Small intestine (tissue), 7 donors: Measurements from ENCODE around the gene OXCT1. TPM values are rescaled to one million over a fixed set of nuclear protein-coding genes. Genes with fewer than 3 reads are reported as not detected.

ENCODE experiments used
- DNase-seq, 2 donors: peaks; one replicate each; pipeline versions ENCODE4 v3.0.0 to v3.0.0-alpha.2; 2013
- FAIRE-seq: peaks from 2 replicates; lab custom pipeline; 2012; peaks lifted over from hg19 to GRCh38; lab: Jason Lieb, UNC
- H3K27ac ChIP-seq, 3 donors: one replicate each; pipeline ENCODE4 v1.5.1; 2013; ENCODE audit warnings: low read length in 2 of 3, mild to moderate bottlenecking in 2 of 3, control low read depth in 1 of 3, inconsistent platforms in 1 of 3, low read depth in 1 of 3, moderate library complexity in 1 of 3
- H3K27me3 ChIP-seq, 3 donors: one replicate each; pipeline ENCODE4 v1.6.1; 2013; ENCODE audit warnings: low read length in 3 of 3, inconsistent platforms in 1 of 3; ENCODE audit not compliant: control insufficient read depth in 3 of 3, insufficient read depth in 3 of 3
- H3K36me3 ChIP-seq, 3 donors: one replicate each; pipeline ENCODE4 v1.6.1; 2013; ENCODE audit warnings: low read length in 3 of 3, inconsistent platforms in 1 of 3, low read depth in 1 of 3, mild to moderate bottlenecking in 1 of 3, moderate library complexity in 1 of 3; ENCODE audit not compliant: control insufficient read depth in 3 of 3, insufficient read depth in 2 of 3
- H3K4me1 ChIP-seq, 3 donors: one replicate each; pipeline ENCODE4 v1.6.1; 2013; ENCODE audit warnings: low read length in 2 of 3, inconsistent platforms in 1 of 3, low read depth in 1 of 3, mild to moderate bottlenecking in 1 of 3, moderate library complexity in 1 of 3; ENCODE audit not compliant: control insufficient read depth in 3 of 3, insufficient read depth in 2 of 3
- H3K4me3 ChIP-seq, 3 donors: one replicate each; pipeline ENCODE4 v1.5.1; 2013; ENCODE audit warnings: low read length in 3 of 3, control low read depth in 1 of 3, inconsistent platforms in 1 of 3, low read depth in 1 of 3, mild to moderate bottlenecking in 1 of 3, moderate library complexity in 1 of 3
- H3K9me3 ChIP-seq, 2 donors: one replicate each; pipeline ENCODE4 v1.6.1; 2013; ENCODE audit warnings: low read depth in 1 of 2, low read length in 1 of 2; ENCODE audit not compliant: control insufficient read depth in 2 of 2, insufficient read depth in 1 of 2
- WGBS, 3 donors: extraction: QIAGEN DNeasy Blood & Tissue Kit; methylation state at CpG; one replicate each; pipeline ENCODE4 v1.1.7; 2013; 5-methylcytosine and 5-hydroxymethylcytosine counted together
- polyA plus RNA-seq, 4 donors: library from polyadenylated mRNA; stranded (reverse) in 3 of 4; unstranded in 1 of 4; fragments of 200-250 nt in 3 of 4; fragments of 120-200 nt in 1 of 4; gene quantifications; one replicate each; pipeline versions ENCODE4 v1.2.1 to v1.2.3, GENCODE V29; 2013
- donor health status: healthy with polysubstance abuse.
- donor health status: control.
- donor health status: control.
- donor health status: Bipolar disorder and iron deficiency.
- donor health status: healthy.

The OXCT1 gene
- polyA plus RNA-seq, 4 donors, result 2.9 to 29.8 (median 11.2) TPM

DNA sequence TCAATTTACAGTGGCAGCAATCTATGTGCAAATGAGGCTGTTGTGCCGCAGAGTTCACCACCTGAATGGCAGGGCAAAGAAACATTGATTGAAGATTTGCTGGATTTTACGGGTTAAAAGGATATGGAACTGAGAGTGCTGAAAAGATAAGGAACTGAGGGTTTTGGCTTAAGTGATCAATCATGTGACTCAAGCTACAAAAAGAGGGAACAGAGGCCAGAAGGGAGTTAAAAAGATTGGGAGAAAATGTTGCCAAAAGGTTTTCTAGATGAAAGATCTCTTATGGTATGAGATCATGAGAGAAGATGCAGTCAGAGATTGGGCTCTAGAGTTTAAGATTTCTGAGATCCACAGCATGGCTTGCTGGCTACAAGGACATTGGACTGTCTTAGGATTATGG, 26.0 kb upstream of the OXCT1 start:
- Histone ChIP-seq H3K9me3 (no peaks in the 10 kb centered on the region), H3K36me3 (no peaks in the 10 kb centered on the region), H3K4me1 (no peaks in the 10 kb centered on the region), H3K27me3 (peaks cover 0 to 25% (median 4%) of the 10 kb centered on the region in 3 donors), H3K4me3 (no peak overlapping the region), H3K27ac (no peak overlapping the region)
- WGBS, 3 donors, result 15 to 24% (median 19%) methylated on average over 2 of the region's 2 CpGs
- FAIRE-seq (no peak), DNase-seq (no peak)

DNA sequence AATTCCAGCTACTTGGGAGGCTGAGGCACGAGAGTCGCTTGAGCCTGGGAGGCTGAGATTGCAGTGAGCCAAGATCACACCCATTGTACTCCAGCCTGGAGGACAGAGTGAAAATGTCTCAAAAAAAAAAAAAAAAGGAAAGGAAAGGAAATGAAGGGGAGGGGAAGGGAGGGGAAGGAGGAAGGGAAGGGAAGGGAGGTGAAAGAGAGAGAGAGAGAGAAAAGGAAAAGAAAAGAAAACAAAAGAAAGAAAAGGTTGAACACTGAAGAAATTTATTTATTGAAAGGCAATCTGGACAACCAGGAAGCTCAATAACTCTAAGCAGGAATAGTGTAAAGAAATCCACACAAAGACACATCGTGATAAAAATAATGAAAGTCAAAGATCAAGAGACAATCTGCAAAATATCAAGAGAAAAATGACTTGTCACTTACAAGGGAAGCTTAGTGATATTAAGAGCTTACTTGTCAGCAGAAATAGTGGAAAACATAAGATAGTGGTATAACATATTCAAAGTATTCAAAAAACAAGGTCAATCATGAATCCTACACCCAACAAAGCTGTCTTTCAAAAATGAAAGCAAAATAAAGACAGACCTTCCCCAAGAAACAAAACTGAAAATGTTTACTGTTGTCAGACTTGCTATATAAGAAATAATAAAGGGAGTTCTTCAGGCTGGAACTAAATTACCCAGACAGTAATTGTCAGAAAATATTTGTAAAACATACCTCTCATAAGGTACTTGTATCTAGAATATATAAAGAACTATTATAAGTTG, 23.0 kb upstream of the OXCT1 start:
- no peak for DNase-seq
- Histone ChIP-seq H3K4me3 (no peak overlapping the region), H3K36me3 (no peaks in the 10 kb centered on the region), H3K27me3 (peaks cover 0 to 22% (median 4%) of the 10 kb centered on the region in 3 donors), H3K4me1 (no peaks in the 10 kb centered on the region), H3K9me3 (no peaks in the 10 kb centered on the region), H3K27ac (no peak overlapping the region)
- 73 to 78% (median 77%) methylated on average over 3 of the region's 3 CpGs for whole genome bisulfite sequencing, 3 donors
- FAIRE-seq, result no peak

GRCh38 chr5:41892031-41892430, 21.8 kb upstream of the OXCT1 start:
- FAIRE-seq, result no peak
- Histone ChIP-seq H3K9me3 (no peaks in the 10 kb centered on the region), H3K27ac (no peak overlapping the region), H3K36me3 (no peaks in the 10 kb centered on the region), H3K4me1 (no peaks in the 10 kb centered on the region), H3K4me3 (no peak overlapping the region), H3K27me3 (peaks cover 0 to 20% (median 9%) of the 10 kb centered on the region in 3 donors)
- DNase-seq, result no peak

DNA sequence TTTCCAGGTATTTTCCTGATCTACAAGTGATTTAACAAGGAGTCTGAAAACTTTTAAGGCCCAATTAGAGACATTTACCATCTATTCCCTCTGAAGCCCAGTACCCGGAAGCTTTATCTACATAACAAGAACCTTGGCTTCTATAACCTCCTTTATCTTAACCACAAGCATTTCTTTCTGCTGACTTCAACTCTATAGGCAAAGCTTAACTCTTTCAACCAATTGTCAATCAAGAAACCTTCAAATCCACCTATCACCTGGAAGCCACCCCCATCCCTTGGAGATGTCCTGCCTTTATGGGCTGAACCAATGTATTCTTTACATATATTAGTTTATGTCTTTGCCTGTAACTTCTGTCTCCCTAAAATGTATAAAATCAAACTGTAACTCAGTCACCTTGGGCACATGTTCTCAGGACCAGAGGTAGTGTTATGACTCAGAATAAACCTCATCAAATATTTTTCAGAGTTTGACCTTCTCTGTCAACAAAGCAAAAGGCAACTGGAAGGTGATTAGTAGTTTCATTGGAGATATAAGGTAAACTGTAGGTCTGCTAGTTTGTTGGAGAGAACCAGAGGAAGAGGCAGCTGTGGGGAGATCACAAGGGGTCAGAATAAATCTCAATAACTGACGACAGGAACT, 21.0 kb upstream of the OXCT1 start:
- Histone ChIP-seq H3K27me3 (peaks cover 0 to 12% (median 9%) of the 10 kb centered on the region in 3 donors), H3K4me1 (no peaks in the 10 kb centered on the region), H3K27ac (peak overlapping the region in 1 of 3 donors; percentile 12), H3K4me3 (no peak overlapping the region), H3K9me3 (no peaks in the 10 kb centered on the region), H3K36me3 (no peaks in the 10 kb centered on the region)
- 43 to 61% (median 60%) methylated on average over 2 of the region's 2 CpGs for WGBS, 3 donors
- DNase-seq (peak in 1 of 2 donors; percentile 13), FAIRE-seq (no peak)

DNA sequence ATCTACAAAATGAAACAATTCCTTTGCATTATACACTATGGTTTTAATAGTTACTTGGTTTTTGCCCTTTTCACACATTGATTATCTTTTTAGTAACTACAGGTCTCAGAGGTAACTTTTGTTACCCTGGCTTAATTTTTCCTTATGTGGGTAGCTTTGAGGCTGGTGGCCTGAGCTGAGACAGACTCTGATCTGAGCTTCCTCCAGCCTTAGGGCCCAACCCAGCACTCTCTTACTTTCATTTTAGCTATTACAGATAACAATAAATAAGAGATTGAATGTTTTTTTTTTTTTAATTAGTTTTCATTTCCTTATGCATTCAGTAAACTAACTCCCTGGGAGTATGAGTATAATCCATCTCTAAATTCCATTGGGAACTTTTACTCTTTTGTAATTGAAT, 15.1 kb upstream of the OXCT1 start:
- Histone ChIP-seq H3K27ac (no peak overlapping the region), H3K36me3 (no peaks in the 10 kb centered on the region), H3K27me3 (peaks cover 0 to 5% (median 0%) of the 10 kb centered on the region in 3 donors), H3K4me3 (no peak overlapping the region), H3K4me1 (no peaks in the 10 kb centered on the region), H3K9me3 (no peaks in the 10 kb centered on the region)
- FAIRE-seq (no peak), DNase-seq (no peak)

- H3K27ac ChIP-seq, result no peak overlapping the region
- no peaks in the 10 kb centered on the region for H3K36me3 ChIP-seq
- no peaks in the 10 kb centered on the region for H3K4me1 ChIP-seq
- WGBS, 3 donors, result 88 to 100% (median 93%) methylated on average over 2 of the region's 2 CpGs
- FAIRE-seq (no peak), DNase-seq (no peak)
- H3K27me3 ChIP-seq, result peaks cover 0 to 5% (median 0%) of the 10 kb centered on the region in 3 donors
- no peak overlapping the region for H3K4me3 ChIP-seq
- H3K9me3 ChIP-seq, result no peaks in the 10 kb centered on the region
Measured at GRCh38 chr5:41883936-41884335, 13.7 kb upstream of the OXCT1 start.

- Histone ChIP-seq H3K9me3 (no peaks in the 10 kb centered on the region), H3K36me3 (no peaks in the 10 kb centered on the region), H3K4me1 (no peaks in the 10 kb centered on the region), H3K27me3 (peaks cover 0 to 5% (median 0%) of the 10 kb centered on the region in 3 donors), H3K4me3 (no peak overlapping the region), H3K27ac (no peak overlapping the region)
- no peak for DNase-seq
- 77 to 81% (median 79%) methylated on average over 3 of the region's 3 CpGs for WGBS, 3 donors
- FAIRE-seq, result no peak
Measured at GRCh38 chr5:41883243-41883642, 13.0 kb upstream of the OXCT1 start.

DNA sequence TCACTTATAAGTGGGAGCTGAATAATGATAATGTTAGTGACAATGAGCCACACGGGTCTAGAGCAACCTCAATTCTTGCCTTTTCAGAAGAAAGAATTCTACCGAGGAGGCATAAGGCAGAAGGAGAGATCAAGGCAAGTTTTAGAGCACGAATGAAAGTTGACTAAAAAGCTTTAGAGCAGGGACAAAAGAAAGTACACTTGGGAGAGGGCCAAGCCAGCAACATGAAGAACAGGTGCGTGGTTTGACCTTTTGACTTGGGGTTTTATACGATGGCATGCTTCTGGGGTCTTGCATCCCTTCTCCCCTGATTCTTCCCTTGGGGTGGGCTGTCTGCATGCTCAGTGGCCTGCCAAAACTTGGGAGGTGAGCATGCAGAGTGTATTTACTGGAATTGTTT, 12.5 kb upstream of the OXCT1 start:
- no peak overlapping the region for H3K27ac ChIP-seq
- FAIRE-seq (no peak), DNase-seq (no peak)
- H3K27me3 ChIP-seq, result no peaks in the 10 kb centered on the region
- H3K9me3 ChIP-seq, result no peaks in the 10 kb centered on the region
- H3K4me3 ChIP-seq, result no peak overlapping the region
- H3K36me3 ChIP-seq, result no peaks in the 10 kb centered on the region
- no peaks in the 10 kb centered on the region for H3K4me1 ChIP-seq
- WGBS, 3 donors, result 23 to 60% (median 53%) methylated on average over 5 of the region's 5 CpGs
